MM.1S (cell line): ENCODE data around the gene RAD21L1.

Experiments used
- DNase-seq: peaks from one replicate; pipeline ENCODE4 v3.0.0-alpha.2; 2015
- H2AFZ ChIP-seq: fragments of 300-600 bp; sonication (generic); 2 replicates; pipeline ENCODE4 v1.6.0; 2016; ENCODE audit warnings: antibody characterized with exemption, low read length
- H3F3A ChIP-seq: fragments of 300-600 bp; sonication (generic); 2 replicates; pipeline ENCODE4 v1.6.1; 2016; ENCODE audit warnings: mild to moderate bottlenecking, antibody characterized with exemption, low read length, moderate library complexity, mixed read lengths; ENCODE audit not compliant: insufficient read depth
- H3K27ac ChIP-seq: fragments of 300-600 bp; sonication (generic); 2 replicates; pipeline ENCODE4 v1.5.1; 2016; ENCODE audit warnings: mild to moderate bottlenecking, low read length
- H3K27me3 ChIP-seq: fragments of 300-600 bp; sonication (generic); replicated peaks from 2 replicates; pipeline ENCODE4 v1.6.0; 2016; ENCODE audit warnings: low read length; ENCODE audit not compliant: insufficient read depth
- H3K36me3 ChIP-seq: fragments of 300-600 bp; sonication (generic); replicated peaks from 2 replicates; pipeline ENCODE4 v1.6.1; 2016; ENCODE audit warnings: mild to moderate bottlenecking, low read length, mixed read lengths; ENCODE audit not compliant: insufficient read depth
- H3K4me1 ChIP-seq: fragments of 300-600 bp; sonication (generic); 2 replicates; pipeline ENCODE4 v1.6.1; 2016; ENCODE audit warnings: low read length, mixed read lengths
- H3K4me2 ChIP-seq: fragments of 300-600 bp; sonication (generic); 2 replicates; pipeline ENCODE4 v1.6.0; 2016; ENCODE audit warnings: low read depth, low read length
- H3K4me3 ChIP-seq: fragments of 300-600 bp; sonication (generic); 2 replicates; pipeline ENCODE4 v1.5.1; 2016; ENCODE audit warnings: low read length, mixed read lengths
- H3K79me2 ChIP-seq: fragments of 300-600 bp; sonication (generic); 2 replicates; pipeline ENCODE4 v1.6.1; 2016; ENCODE audit warnings: mixed run types, low read length, mixed read lengths
- H3K9ac ChIP-seq: fragments of 300-600 bp; sonication (generic); 2 replicates; pipeline ENCODE4 v1.6.1; 2016; ENCODE audit warnings: low read length, mixed read lengths
- H3K9me2 ChIP-seq: fragments of 300-600 bp; sonication (generic); replicated peaks from 2 replicates; pipeline ENCODE4 v1.6.1; 2016; ENCODE audit warnings: mild to moderate bottlenecking, low read length, mixed read lengths; ENCODE audit not compliant: insufficient read depth
- H3K9me3 ChIP-seq: fragments of 300-600 bp; sonication (generic); replicated peaks from 2 replicates; pipeline ENCODE4 v1.6.1; 2016; ENCODE audit warnings: mild to moderate bottlenecking, low read length, mixed read lengths; ENCODE audit not compliant: insufficient read depth
- H4K20me1 ChIP-seq: fragments of 300-600 bp; sonication (generic); 2 replicates; pipeline ENCODE4 v1.6.1; 2016; ENCODE audit warnings: mild to moderate bottlenecking, low read length, moderate library complexity, mixed read lengths; ENCODE audit not compliant: insufficient read depth
- EZH2 ChIP-seq: fragments of 300-600 bp; sonication (generic); optimal IDR thresholded peaks from 2 replicates; pipeline ENCODE3; 2017; ENCODE audit warnings: low read depth, mild to moderate bottlenecking, antibody characterized with exemption, low read length, mixed read lengths
- EZH2phosphoT487 ChIP-seq: fragments of 300-600 bp; sonication (generic); IDR thresholded peaks from 2 replicates; pipeline ENCODE4 v1.6.1; 2018; ENCODE audit warnings: antibody characterized with exemption, low read length
- TF ChIP-seq, protein P1 (sequence below): fragments of 300-600 bp; sonication (generic); IDR thresholded peaks from 2 replicates; pipeline ENCODE4 v1.5.1; 2016; ENCODE audit warnings: antibody characterized with exemption, low read length, mixed read lengths

Gene RAD21L1

DNA sequence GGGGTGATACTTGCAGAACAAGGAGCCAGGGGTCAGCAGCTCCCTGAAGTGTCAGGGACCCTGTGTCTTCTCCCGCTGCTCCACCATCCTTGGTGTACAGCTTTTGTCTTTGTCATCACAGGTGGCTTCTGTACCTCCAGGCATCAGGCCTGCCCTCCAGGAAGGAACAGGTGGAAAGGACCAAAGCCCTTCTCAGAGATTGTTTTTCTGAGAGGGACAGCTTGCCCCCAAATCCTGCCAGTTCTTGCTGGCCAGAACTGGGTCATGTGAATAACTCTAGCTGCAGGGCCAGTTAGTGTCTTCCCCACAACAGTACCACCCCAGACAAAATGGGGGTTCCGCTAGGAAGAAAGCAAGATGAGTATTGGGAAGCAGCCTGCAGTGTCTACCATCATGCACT lies 71.6 kb downstream of the RAD21L1 start:
- no peak for TF ChIP-seq EZH2
- TF ChIP-seq EZH2phosphoT487 = no peak
- TF ChIP-seq, protein P1, sequence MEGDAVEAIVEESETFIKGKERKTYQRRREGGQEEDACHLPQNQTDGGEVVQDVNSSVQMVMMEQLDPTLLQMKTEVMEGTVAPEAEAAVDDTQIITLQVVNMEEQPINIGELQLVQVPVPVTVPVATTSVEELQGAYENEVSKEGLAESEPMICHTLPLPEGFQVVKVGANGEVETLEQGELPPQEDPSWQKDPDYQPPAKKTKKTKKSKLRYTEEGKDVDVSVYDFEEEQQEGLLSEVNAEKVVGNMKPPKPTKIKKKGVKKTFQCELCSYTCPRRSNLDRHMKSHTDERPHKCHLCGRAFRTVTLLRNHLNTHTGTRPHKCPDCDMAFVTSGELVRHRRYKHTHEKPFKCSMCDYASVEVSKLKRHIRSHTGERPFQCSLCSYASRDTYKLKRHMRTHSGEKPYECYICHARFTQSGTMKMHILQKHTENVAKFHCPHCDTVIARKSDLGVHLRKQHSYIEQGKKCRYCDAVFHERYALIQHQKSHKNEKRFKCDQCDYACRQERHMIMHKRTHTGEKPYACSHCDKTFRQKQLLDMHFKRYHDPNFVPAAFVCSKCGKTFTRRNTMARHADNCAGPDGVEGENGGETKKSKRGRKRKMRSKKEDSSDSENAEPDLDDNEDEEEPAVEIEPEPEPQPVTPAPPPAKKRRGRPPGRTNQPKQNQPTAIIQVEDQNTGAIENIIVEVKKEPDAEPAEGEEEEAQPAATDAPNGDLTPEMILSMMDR = no peak

DNA sequence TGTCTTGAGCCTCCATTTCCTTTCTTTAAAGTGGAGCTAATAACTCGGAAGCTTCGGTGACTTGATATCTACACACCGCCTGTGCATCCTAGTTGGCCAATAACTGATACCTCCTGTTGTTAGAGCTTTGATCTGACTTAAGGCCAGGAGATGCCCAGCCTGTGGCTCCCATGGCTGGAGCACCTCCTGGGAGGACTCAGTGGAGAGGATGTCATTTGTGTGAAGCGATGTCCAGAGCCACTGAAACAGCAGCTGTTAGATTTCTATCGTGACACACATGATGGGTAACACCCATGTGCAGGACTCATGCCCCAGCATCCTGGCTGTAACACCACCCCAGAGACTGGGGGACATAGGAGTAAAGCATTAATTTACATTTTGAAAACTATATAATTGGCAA lies 72.3 kb downstream of the RAD21L1 start:
- no peak overlapping the region for H3K4me2 ChIP-seq
- no peak for DNase-seq
- H3K4me3 ChIP-seq = no peak overlapping the region
- no peak for TF ChIP-seq EZH2
- TF ChIP-seq, protein P1 = no peak
- no peak for TF ChIP-seq EZH2phosphoT487
- no peak overlapping the region for H3K9ac ChIP-seq
- no peaks in the 10 kb centered on the region for H3K9me2 ChIP-seq
- H2AFZ ChIP-seq = no peak overlapping the region
- no peaks in the 10 kb centered on the region for H4K20me1 ChIP-seq
- H3K9me3 ChIP-seq = no peaks in the 10 kb centered on the region
- no peaks in the 10 kb centered on the region for H3K36me3 ChIP-seq
- no peaks in the 10 kb centered on the region for H3K27me3 ChIP-seq
- H3K4me1 ChIP-seq = no peaks in the 10 kb centered on the region
- H3F3A ChIP-seq = no peaks in the 10 kb centered on the region
- no peaks in the 10 kb centered on the region for H3K79me2 ChIP-seq
- no peak overlapping the region for H3K27ac ChIP-seq

More for the DNA sequence above, 71.6 kb downstream of the RAD21L1 start:
- Histone ChIP-seq H3K4me2 (no peak overlapping the region), H3K9ac (no peak overlapping the region), H3K27me3 (no peaks in the 10 kb centered on the region), H4K20me1 (no peaks in the 10 kb centered on the region), H3K36me3 (no peaks in the 10 kb centered on the region), H3K79me2 (no peaks in the 10 kb centered on the region), H3K4me1 (no peaks in the 10 kb centered on the region), H3K9me3 (no peaks in the 10 kb centered on the region), H3K27ac (no peak overlapping the region), H3K4me3 (no peak overlapping the region), H3F3A (no peaks in the 10 kb centered on the region), H3K9me2 (no peaks in the 10 kb centered on the region), H2AFZ (no peak overlapping the region)
- DNase-seq = no peak

DNA sequence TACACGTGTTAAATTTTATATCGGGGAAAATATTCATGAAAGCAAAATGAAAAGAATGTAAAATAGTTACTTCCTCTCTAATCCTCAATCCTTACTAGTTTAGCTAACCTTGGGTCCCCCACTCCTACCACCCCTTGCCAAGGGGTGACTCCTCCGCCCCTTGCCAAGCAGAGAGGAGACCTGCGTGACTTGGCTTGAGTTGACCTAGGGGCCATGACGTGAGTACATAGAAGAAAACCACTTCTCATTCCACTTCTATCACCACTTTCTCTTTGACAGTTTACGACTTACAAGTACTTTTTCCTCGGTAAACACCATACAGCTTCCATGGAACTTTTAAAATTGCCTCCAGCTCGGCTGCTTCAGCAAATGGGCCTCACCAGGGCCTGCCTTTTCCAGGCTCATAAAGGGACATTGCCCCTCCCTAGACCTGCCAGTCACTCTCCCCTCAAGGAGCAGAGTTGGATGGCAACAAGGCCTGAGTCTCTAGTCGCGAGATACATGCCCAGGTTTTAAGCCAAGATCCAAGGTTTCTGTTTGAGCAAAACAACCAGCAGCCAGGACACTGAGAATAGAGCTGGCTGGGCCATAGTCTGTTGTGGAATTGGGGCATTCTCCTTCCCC lies 73.2 kb downstream of the RAD21L1 start:
- H4K20me1 ChIP-seq = no peaks in the 10 kb centered on the region
- no peaks in the 10 kb centered on the region for H3K36me3 ChIP-seq
- DNase-seq = no peak
- H3K27me3 ChIP-seq = no peaks in the 10 kb centered on the region
- no peak overlapping the region for H2AFZ ChIP-seq
- TF ChIP-seq EZH2phosphoT487 = no peak
- TF ChIP-seq EZH2 = no peak
- TF ChIP-seq, protein P1 = no peak
- H3K9me3 ChIP-seq = no peaks in the 10 kb centered on the region
- H3K27ac ChIP-seq = no peak overlapping the region
- no peak overlapping the region for H3K4me2 ChIP-seq
- H3K4me1 ChIP-seq = no peaks in the 10 kb centered on the region
- no peaks in the 10 kb centered on the region for H3K9me2 ChIP-seq
- no peaks in the 10 kb centered on the region for H3F3A ChIP-seq
- H3K9ac ChIP-seq = no peak overlapping the region
- no peak overlapping the region for H3K4me3 ChIP-seq
- H3K79me2 ChIP-seq = no peaks in the 10 kb centered on the region
